Activated CD4-positive, CD25-positive, alpha-beta regulatory T cell (primary cell): Measurements from ENCODE around the gene PDGFB.

Experiments used
- DNase-seq, 4 experiments: peaks; one replicate each; lab custom pipeline; 2025; lab: John Stamatoyannopoulos, UW

The PDGFB gene

DNA sequence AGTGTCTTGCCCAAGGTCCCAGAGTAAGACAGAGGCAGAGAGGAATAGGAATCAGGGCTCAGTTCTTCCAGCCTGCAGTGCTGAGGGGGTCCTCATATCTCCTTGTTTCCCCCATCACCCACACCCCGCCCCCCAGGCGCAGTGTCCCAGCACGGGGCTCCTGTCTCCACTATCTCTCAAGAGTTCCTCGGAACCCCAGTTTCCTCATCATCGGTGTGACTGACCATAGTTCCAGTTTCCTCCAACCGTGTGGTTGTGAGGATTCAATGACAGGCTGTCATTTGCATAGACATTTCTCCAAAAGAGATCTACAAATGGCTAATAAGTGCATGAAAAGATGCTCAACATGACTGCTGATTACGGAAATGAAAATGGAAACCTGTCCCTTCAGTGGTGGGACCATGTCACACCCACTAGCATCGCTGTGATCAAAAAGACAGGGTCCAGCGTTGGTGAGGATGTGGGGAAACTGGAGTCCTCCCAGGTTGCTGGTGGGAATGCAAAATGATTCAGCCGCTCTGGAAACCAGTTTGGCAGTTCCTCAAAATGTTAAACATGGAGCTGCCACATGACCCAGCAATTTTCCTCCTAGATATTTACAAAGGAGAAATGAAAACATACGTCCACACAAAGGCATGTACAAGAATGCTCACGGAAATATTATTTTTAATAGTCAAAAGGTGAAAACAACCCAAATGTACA lies 31.8 kb upstream of the PDGFB start:
- DNase-seq, result no peak

- no peak for DNase-seq
These were observed 31.1 kb upstream of the PDGFB start for GRCh38 chr22:39275814-39276439.

DNA sequence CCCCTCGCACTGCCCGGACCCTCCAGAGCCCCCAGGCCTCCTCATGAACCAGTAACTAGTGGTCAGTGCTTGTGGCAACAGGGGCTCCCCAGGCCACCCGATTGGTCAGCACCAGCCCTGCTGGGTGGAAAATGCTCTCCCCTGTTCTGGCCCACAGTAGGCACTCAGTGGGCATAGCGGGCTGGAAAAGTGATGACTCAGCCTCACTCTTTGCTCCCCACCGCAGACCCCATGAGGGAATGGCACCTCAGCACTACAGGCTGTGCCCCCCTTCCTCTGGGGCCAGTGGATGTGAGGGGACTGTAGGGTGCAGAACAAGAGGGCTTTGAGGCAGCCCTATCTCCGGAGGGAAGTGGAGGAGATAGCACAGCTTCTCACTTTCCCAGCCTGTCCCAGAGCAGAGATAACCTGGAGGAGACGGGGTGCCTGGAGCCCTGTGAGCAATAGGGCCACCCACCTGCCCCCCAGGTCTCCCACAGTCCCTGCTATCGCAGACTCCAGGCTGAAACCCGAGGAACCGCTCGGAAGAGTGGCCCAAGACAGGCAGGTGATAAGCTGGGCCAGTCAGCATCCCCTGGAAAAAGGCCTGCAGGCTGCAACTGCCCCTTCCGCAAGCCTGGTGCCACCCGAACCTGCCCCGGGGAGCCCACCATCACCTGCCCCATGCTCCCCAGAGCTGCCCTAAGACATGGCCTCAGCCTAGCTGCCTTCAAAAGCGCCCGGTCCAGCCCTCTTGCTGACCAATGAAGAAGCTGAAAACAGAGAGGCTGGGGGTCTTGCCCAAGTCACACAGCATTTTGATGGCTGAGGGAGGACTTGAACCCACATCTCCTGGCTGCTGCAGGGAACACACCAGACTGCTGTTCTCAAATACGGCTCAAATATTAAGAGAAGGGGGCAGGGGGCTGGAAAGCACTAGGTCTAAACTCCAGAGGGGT lies 29.4 kb upstream of the PDGFB start:
- DNase-seq, result no peak

- no peak for DNase-seq
These were observed 26.0 kb upstream of the PDGFB start for GRCh38 chr22:39270792-39271191.

DNA sequence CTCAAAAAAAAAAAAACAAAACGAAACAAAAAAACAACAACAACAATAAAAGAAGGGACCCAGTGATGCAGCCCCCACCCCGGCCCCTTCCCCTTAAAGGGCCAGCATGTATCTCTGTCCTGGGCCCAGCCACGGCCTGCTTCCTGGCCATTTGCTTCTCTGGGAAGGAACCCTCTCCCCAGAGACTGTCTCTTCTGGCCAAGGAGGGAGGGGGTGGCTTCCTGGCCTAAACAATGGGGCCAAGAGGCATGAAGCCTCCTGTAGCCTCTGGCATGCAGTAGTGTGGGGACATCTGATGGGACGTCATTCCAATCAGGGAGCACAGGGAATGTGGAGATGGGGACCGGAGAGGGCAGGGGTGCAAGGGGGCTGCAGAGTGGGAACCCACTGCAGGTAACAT lies 25.5 kb upstream of the PDGFB start:
- DNase-seq, result no peak

GRCh38 chr22:39269095-39269790 lies 24.5 kb upstream of the PDGFB start:
- no peak for DNase-seq

GRCh38 chr22:39268645-39269044 lies 23.9 kb upstream of the PDGFB start:
- DNase-seq, result no peak

DNA sequence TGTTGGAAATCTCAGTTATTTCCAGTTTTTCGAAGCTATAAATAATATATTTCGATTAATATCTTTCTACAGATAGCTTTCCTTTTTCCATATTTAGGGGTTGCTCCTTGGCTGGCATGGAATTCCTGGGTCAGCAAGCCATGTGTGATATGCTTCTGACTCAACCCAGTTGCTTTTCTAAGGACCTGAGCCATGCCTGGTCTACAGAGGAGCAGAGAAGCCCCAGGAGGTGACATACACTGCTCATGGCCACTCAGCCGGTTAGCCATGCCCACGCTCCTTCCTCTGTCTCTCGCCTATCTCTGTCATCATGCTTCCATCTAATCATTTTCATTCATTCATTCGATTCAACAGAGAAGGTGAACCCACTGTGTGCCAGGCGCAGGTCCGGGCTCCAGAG lies 23.2 kb upstream of the PDGFB start:
- no peak for DNase-seq

- DNase-seq, result no peak
These were observed 21.7 kb upstream of the PDGFB start for GRCh38 chr22:39266398-39267030.

- DNase-seq, result no peak
These were observed 20.5 kb upstream of the PDGFB start for GRCh38 chr22:39265143-39265886.

DNA sequence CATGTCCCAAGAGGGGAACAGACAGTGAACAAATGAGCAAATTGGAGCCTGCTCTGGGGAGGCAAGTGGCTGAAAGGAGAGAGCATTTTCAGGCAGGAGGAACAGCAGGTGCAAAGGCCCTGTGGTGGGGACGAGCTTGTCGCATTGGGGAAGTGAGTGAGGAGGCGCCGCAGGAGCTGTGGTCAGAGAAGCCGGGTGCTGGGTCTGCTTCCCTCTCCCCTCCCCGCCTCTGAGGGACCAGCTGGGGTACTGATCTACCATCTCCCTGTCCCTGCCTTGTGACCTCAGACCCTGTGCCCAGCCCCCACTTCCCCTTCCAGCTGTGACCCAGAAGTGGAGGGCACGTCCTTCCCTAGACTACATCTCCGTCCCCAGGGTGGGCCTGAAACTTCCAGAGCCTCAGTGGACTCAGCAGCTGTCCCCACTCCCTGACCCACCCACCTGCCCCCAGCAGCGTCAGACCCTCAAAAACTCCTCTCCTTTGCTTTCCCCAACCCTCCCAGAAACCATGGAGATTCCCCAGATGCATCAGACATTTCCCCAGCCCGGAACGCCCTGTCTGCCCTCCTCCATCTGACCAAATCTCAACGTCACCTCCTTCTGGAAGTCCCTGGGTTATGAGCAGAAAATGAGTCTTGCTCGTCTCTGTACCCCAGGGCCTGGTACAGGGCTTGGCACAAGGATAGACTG lies 19.7 kb upstream of the PDGFB start:
- DNase-seq, result no peak

- no peak for DNase-seq
These were observed 19.0 kb upstream of the PDGFB start for GRCh38 chr22:39263626-39264348.

- no peak for DNase-seq
These were observed 14.9 kb upstream of the PDGFB start for GRCh38 chr22:39259666-39260065.

GRCh38 chr22:39257901-39258475 lies 13.2 kb upstream of the PDGFB start:
- DNase-seq, result no peak

DNA sequence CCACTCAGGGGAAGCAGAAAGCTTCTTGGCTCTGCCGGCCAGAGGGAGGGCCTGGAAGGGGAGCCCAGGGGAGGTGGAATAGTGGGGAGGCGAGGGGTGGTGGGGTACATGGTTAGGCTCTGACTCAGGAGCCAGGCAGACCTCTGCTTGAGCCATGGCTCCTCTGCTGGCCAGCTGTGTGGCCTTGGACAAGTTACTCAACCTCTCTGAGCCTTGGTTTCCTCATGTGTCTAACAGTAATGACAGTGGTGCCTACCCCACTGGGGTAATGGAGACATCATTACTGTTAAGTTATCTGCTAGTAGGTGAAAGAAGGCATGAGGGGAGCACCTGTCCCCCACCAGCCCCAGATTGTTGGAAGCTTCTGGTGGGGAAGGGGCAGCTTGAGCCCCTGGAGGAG lies 12.2 kb upstream of the PDGFB start:
- no peak for DNase-seq

GRCh38 chr22:39256186-39256552 lies 11.4 kb upstream of the PDGFB start:
- DNase-seq, result no peak

DNA sequence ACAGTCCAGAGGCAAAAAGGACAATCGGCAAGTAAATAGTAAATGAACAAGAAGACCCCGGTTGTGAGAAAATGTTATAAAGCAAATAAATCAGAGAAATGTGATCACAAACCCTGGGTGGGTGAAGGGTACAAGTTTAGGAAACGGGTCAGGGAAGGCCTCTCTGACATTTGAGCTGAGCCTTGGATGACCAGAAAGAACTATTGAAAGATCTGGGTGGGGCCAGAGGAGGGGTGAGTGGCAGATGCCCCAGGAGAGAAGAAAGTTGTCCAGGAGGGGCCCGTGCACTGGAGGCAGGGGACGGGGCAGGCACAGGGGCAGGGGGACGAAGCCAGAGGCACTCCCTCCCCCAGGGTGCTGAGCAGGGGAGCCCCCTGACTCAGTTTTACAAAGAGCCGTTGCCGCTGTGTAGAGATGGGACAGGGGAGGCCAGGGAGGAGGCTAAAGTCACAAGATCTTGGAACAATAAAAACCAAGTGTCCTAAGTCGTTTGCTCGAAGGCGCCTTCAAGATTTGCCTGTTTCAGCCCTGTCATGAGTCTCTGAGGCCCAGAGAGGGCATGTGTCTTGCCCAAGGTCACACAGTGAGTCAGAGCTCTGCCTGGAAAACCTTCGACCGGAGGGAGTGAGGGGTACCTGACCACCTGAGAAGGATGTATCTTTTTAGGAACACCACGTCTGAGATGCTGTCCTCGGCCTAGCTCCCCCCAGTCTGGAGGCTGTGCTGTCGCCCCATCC lies 10.8 kb upstream of the PDGFB start:
- DNase-seq, result no peak

- no peak for DNase-seq
These were observed 10.1 kb upstream of the PDGFB start for GRCh38 chr22:39254789-39255298.

GRCh38 chr22:39254122-39254521 lies 9.3 kb upstream of the PDGFB start:
- DNase-seq, result no peak
